KMS-11 (cell line): ENCODE results near the gene LSR.

Source experiments
- H2AFZ ChIP-seq: fragments of 200-600 bp; sonication (generic); 2 replicates; pipeline ENCODE4 v1.6.1; 2016; ENCODE audit warnings: antibody characterized with exemption, mixed run types, low read depth
- H3K27ac ChIP-seq: fragments of 200-600 bp; sonication (generic); 2 replicates; pipeline ENCODE4 v1.6.1; 2016; ENCODE audit warnings: mild to moderate bottlenecking, mixed run types
- H3K27me3 ChIP-seq: fragments of 200-600 bp; sonication (generic); 2 replicates; pipeline ENCODE4 v1.6.1; 2017; ENCODE audit warnings: mild to moderate bottlenecking, low read depth, mixed run types, moderate library complexity; ENCODE audit not compliant: insufficient read depth
- H3K36me3 ChIP-seq: fragments of 200-600 bp; sonication (generic); 2 replicates; pipeline ENCODE4 v1.6.1; 2017; ENCODE audit warnings: mild to moderate bottlenecking, mixed run types; ENCODE audit not compliant: insufficient read depth
- H3K4me1 ChIP-seq: fragments of 200-600 bp; sonication (generic); 2 replicates; pipeline ENCODE4 v1.6.1; 2016; ENCODE audit warnings: mild to moderate bottlenecking, low read depth, mixed run types; ENCODE audit not compliant: poor library complexity, severe bottlenecking
- H3K4me2 ChIP-seq: fragments of 200-600 bp; sonication (generic); 2 replicates; pipeline ENCODE4 v1.7.0; 2016; ENCODE audit warnings: mild to moderate bottlenecking, mixed run types
- H3K4me3 ChIP-seq: fragments of 200-600 bp; sonication (generic); IDR thresholded peaks from 2 replicates; pipeline ENCODE4 v1.6.1; 2017; ENCODE audit warnings: low read depth, low read length, mixed read lengths; ENCODE audit not compliant: insufficient read depth
- H3K79me2 ChIP-seq: fragments of 200-600 bp; sonication (generic); 2 replicates; pipeline ENCODE4 v1.6.1; 2016; ENCODE audit warnings: low read depth, mixed run types; ENCODE audit not compliant: insufficient read depth
- H3K9ac ChIP-seq: fragments of 200-600 bp; sonication (generic); 2 replicates; pipeline ENCODE4 v1.6.1; 2016; ENCODE audit warnings: mild to moderate bottlenecking, mixed run types
- H4K20me1 ChIP-seq: fragments of 200-600 bp; sonication (generic); 2 replicates; pipeline ENCODE4 v1.6.1; 2016; ENCODE audit warnings: mild to moderate bottlenecking, mixed run types; ENCODE audit not compliant: insufficient read depth
- TF ChIP-seq, protein P1 (sequence below): fragments of 200-600 bp; sonication (generic); conservative IDR thresholded peaks from 2 replicates; pipeline ENCODE4 v1.6.1; 2017; ENCODE audit warnings: low read depth, mild to moderate bottlenecking, antibody characterized with exemption, low read length, moderate library complexity, mixed read lengths

Gene LSR, protein sequence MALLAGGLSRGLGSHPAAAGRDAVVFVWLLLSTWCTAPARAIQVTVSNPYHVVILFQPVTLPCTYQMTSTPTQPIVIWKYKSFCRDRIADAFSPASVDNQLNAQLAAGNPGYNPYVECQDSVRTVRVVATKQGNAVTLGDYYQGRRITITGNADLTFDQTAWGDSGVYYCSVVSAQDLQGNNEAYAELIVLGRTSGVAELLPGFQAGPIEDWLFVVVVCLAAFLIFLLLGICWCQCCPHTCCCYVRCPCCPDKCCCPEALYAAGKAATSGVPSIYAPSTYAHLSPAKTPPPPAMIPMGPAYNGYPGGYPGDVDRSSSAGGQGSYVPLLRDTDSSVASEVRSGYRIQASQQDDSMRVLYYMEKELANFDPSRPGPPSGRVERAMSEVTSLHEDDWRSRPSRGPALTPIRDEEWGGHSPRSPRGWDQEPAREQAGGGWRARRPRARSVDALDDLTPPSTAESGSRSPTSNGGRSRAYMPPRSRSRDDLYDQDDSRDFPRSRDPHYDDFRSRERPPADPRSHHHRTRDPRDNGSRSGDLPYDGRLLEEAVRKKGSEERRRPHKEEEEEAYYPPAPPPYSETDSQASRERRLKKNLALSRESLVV

DNA sequence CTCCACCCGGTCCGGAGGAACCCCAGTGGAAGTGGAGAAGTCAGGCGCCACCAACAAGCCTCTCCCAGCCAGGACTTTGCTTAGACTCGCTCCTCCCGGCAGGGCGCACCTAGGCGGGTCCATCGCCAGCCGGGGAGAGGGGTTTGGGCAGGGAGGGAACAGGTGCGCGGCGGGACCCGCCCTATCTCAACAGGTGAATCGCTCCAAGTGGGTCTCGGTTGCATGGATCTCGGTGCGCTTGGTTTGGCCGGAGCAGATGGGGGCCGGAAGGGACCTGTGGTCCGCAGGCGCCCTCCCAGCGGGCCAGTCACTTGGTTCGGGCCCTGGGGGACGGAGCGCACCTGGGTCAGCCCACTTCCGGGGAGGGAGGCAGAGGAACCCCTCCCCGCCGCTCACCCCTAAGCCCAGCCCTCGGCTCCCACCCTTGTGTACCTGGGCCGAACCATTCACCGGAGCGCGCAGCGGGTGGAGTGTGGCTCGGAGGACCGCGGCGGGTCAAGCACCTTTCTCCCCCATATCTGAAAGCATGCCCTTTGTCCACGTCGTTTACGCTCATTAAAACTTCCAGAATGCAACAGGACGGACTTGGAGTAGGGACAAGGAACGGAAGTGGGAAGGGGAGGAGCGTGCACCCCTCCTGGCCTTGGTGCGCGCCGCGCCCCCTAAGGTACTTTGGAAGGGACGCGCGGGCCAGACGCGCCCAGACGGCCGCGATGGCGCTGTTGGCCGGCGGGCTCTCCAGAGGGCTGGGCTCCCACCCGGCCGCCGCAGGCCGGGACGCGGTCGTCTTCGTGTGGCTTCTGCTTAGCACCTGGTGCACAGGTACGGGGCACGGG, at the start of gene LSR:
TSS of gene LSR (plus strand) at position 693 of the 836 bp plus-strand sequence. CDS start at position 714, 21 bp downstream.
- Histone ChIP-seq H3K27me3 (peaks cover 5% of the 10 kb centered on the region), H4K20me1 (no peaks in the 10 kb centered on the region), H3K4me1 (peaks cover 8% of the 10 kb centered on the region), H3K36me3 (no peaks in the 10 kb centered on the region), H3K4me2 (peak within 1 kb of the TSS; percentile 95), H3K9ac (peak within 1 kb of the TSS; percentile 19; the same call in 1 of the 2 replicates), H3K79me2 (no peaks in the 10 kb centered on the region), H3K4me3 (no peak within 1 kb of the TSS), H2AFZ (peak within 1 kb of the TSS; percentile 85), H3K27ac (no peak within 1 kb of the TSS)
- TF ChIP-seq, protein P1, sequence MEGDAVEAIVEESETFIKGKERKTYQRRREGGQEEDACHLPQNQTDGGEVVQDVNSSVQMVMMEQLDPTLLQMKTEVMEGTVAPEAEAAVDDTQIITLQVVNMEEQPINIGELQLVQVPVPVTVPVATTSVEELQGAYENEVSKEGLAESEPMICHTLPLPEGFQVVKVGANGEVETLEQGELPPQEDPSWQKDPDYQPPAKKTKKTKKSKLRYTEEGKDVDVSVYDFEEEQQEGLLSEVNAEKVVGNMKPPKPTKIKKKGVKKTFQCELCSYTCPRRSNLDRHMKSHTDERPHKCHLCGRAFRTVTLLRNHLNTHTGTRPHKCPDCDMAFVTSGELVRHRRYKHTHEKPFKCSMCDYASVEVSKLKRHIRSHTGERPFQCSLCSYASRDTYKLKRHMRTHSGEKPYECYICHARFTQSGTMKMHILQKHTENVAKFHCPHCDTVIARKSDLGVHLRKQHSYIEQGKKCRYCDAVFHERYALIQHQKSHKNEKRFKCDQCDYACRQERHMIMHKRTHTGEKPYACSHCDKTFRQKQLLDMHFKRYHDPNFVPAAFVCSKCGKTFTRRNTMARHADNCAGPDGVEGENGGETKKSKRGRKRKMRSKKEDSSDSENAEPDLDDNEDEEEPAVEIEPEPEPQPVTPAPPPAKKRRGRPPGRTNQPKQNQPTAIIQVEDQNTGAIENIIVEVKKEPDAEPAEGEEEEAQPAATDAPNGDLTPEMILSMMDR: no peak

DNA sequence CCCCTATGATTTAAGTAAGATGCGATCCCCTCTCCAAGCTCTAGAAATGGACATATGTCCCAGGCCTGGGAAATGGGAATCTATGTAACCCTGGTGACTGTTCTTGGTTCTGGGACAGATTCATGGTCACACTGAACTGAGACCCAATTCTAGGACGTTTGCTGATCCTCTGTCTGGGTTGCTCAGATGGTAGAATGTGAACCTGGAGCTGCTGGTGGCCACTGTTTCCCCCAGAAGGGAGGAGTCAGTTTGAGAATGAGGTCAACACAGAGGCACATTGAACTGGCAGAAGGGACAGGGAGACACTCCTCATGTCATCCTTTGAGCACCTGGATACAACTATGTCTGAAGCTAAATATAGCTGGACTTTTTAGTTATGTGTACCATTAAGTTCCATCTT, 49.3 kb upstream of the LSR start:
- H2AFZ ChIP-seq: no peak overlapping the region
- TF ChIP-seq, protein P1: no peak
- no peak overlapping the region for H3K9ac ChIP-seq
- no peaks in the 10 kb centered on the region for H3K79me2 ChIP-seq
- no peak overlapping the region for H3K4me2 ChIP-seq
- H4K20me1 ChIP-seq: no peaks in the 10 kb centered on the region
- H3K4me3 ChIP-seq: no peak overlapping the region
- H3K27me3 ChIP-seq: no peaks in the 10 kb centered on the region; the same call in 1 of the 2 replicates
- peaks cover 8% of the 10 kb centered on the region for H3K4me1 ChIP-seq
- H3K27ac ChIP-seq: no peak overlapping the region
- no peaks in the 10 kb centered on the region for H3K36me3 ChIP-seq

DNA sequence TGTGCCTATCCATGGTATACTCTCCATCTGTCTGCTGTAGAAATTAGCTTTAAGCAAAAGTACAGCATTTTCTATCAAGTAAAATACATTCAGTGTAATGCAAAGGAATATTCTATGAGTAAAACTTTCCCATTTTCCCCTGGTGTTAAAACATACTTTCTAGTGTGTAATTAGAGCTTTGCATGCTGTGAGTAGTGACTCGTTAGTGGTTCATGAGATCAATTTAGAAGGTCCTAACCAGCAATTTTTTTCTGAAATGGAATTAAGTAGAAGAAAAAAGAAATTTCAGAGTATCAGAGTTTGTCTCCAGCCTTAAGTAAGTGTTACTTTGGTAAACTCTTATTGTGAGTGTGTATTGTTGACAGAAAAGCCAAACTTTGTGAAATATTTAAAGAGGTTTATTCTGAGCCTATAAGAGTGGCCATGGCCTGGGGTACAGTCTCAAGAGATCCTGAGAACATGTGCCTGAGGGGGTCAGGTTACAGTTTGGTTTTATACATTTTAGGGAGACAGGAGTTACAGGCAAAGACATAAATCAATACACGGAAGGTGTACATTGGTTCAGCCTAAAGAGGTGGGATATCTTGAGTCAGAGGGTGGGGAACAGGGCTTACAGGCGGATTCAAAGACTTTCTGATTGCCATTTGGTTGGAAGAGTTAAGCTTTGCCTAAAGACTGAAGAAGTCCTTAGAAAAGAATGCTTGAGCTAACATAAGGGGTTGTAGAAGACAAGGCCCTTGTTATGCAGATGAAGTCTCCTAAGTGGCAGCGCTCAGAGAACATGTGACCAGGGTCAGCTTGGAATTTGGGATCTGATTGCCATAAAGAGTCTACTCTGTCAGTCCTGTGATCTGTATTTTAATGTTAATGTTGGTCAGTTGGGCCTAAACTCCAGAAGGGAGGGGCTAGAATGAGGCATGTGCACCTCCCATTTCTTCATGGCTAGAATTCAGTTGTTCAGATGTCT, 45.8 kb upstream of the LSR start:
- Histone ChIP-seq H2AFZ (no peak overlapping the region), H3K27ac (no peak overlapping the region), H3K4me2 (no peak overlapping the region), H3K27me3 (no peaks in the 10 kb centered on the region; the same call in 1 of the 2 replicates), H3K79me2 (no peaks in the 10 kb centered on the region), H3K4me3 (no peak overlapping the region), H3K9ac (no peak overlapping the region), H3K36me3 (no peaks in the 10 kb centered on the region), H4K20me1 (no peaks in the 10 kb centered on the region), H3K4me1 (peaks cover 43% of the 10 kb centered on the region)
- TF ChIP-seq, protein P1: no peak
